ENCODE measurements around the gene LTO1.

LTO1 gene

GRCh38 chr11:69682681-69683326 is 7.7 kb upstream of the LTO1 start:
- no peaks in the 10 kb centered on the region for H3K36me3 ChIP-seq (ENCODE audit: control insufficient read depth in 4 of 4, insufficient read depth in 4 of 4, low read length in 3 of 4)
- peaks cover 0 to 17% (median 7%) of the 10 kb centered on the region in 5 experiments for H3K27me3 ChIP-seq (replicated peaks in 2 of 5; ENCODE audit: control insufficient read depth in 4 of 5, insufficient read depth in 5 of 5, low read length in 4 of 5)
- H3K4me3 ChIP-seq (ENCODE audit: control insufficient read depth in 1 of 7, extremely low read depth in 1 of 7, insufficient read depth in 4 of 7, low read depth in 2 of 7, low read length in 6 of 7): no peak overlapping the region
- H3K27ac ChIP-seq (ENCODE audit: insufficient read depth in 1 of 2, low read depth in 1 of 2, low read length in 2 of 2, poor library complexity in 1 of 2, severe bottlenecking in 2 of 2): no peak overlapping the region
- 98% methylated on average over 4 of the region's 7 CpGs for WGBS (ENCODE audit: insufficient coverage)
- CTCF ChIA-PET: interaction anchor here (0.5 to 1.2 kb wide), 2 partner anchors 514 to 638 kb away, joined by 3 read pairs; no protein-coding TSS in a partner anchor
- peaks cover 0 to 2% (median 0%) of the 10 kb centered on the region in 5 experiments for H3K9me3 ChIP-seq (ENCODE audit: control extremely low read depth in 1 of 5, control insufficient read depth in 4 of 5, insufficient read depth in 2 of 5, low read depth in 1 of 5, low read length in 4 of 5)
- DNase-seq: no peak
- H3K4me1 ChIP-seq (ENCODE audit: control extremely low read depth in 1 of 4, control insufficient read depth in 4 of 4, insufficient read depth in 4 of 4, low read length in 3 of 4): peaks cover 0 to 3% (median 0%) of the 10 kb centered on the region in 4 experiments
- POLR2A ChIA-PET: interaction anchor here (0.6 kb wide), 1 partner anchor 205 kb away, joined by 3 read pairs; no protein-coding TSS in a partner anchor

- CTCF ChIA-PET: interaction anchor here (0.7 kb wide), 1 partner anchor 205 kb away, joined by 3 read pairs; no protein-coding TSS in a partner anchor
- H3K4me1 ChIP-seq (ENCODE audit: control extremely low read depth in 1 of 4, control insufficient read depth in 4 of 4, insufficient read depth in 4 of 4, low read length in 3 of 4): peaks cover 0 to 3% (median 0%) of the 10 kb centered on the region in 4 experiments
- DNase-seq: no peak
- H3K9me3 ChIP-seq (ENCODE audit: control extremely low read depth in 1 of 5, control insufficient read depth in 4 of 5, insufficient read depth in 2 of 5, low read depth in 1 of 5, low read length in 4 of 5): peaks cover 0 to 2% (median 0%) of the 10 kb centered on the region in 5 experiments
- H3K4me3 ChIP-seq (ENCODE audit: control insufficient read depth in 1 of 7, extremely low read depth in 1 of 7, insufficient read depth in 4 of 7, low read depth in 2 of 7, low read length in 6 of 7): no peak overlapping the region
- no peaks in the 10 kb centered on the region for H3K36me3 ChIP-seq (ENCODE audit: control insufficient read depth in 4 of 4, insufficient read depth in 4 of 4, low read length in 3 of 4)
- H3K27me3 ChIP-seq (replicated peaks in 2 of 5; ENCODE audit: control insufficient read depth in 4 of 5, insufficient read depth in 5 of 5, low read length in 4 of 5): peaks cover 0 to 15% (median 7%) of the 10 kb centered on the region in 5 experiments
- no peak overlapping the region for H3K27ac ChIP-seq (ENCODE audit: insufficient read depth in 1 of 2, low read depth in 1 of 2, low read length in 2 of 2, poor library complexity in 1 of 2, severe bottlenecking in 2 of 2)
- WGBS (ENCODE audit: insufficient coverage): 94% methylated on average over 5 of the region's 6 CpGs
- POLR2A ChIA-PET: interaction anchor here (0.6 kb wide), 1 partner anchor 205 kb away, joined by 3 read pairs; no protein-coding TSS in a partner anchor
Observed at GRCh38 chr11:69682221-69682620, 7.1 kb upstream of the LTO1 start.

- H3K4me1 ChIP-seq (ENCODE audit: control extremely low read depth in 1 of 4, control insufficient read depth in 4 of 4, insufficient read depth in 4 of 4, low read length in 3 of 4): peaks cover 0 to 3% (median 1%) of the 10 kb centered on the region in 4 experiments
- peaks cover 0 to 6% (median 5%) of the 10 kb centered on the region in 5 experiments for H3K27me3 ChIP-seq (replicated peaks in 2 of 5; ENCODE audit: control insufficient read depth in 4 of 5, insufficient read depth in 5 of 5, low read length in 4 of 5)
- H3K36me3 ChIP-seq (ENCODE audit: control insufficient read depth in 4 of 4, insufficient read depth in 4 of 4, low read length in 3 of 4): no peaks in the 10 kb centered on the region
- CTCF ChIA-PET: no interaction called here
- peaks cover 0 to 2% (median 0%) of the 10 kb centered on the region in 5 experiments for H3K9me3 ChIP-seq (ENCODE audit: control extremely low read depth in 1 of 5, control insufficient read depth in 4 of 5, insufficient read depth in 2 of 5, low read depth in 1 of 5, low read length in 4 of 5)
- no peak overlapping the region for H3K4me3 ChIP-seq (ENCODE audit: control insufficient read depth in 1 of 7, extremely low read depth in 1 of 7, insufficient read depth in 4 of 7, low read depth in 2 of 7, low read length in 6 of 7)
- WGBS (ENCODE audit: insufficient coverage): no CpG with 5 or more reads among the region's 5 CpGs
- POLR2A ChIA-PET: no interaction called here
- DNase-seq: no peak
- H3K27ac ChIP-seq (ENCODE audit: insufficient read depth in 1 of 2, low read depth in 1 of 2, low read length in 2 of 2, poor library complexity in 1 of 2, severe bottlenecking in 2 of 2): no peak overlapping the region
Observed at GRCh38 chr11:69680688-69681087, 5.5 kb upstream of the LTO1 start.

GRCh38 chr11:69677749-69678148 is 2.6 kb upstream of the LTO1 start:
- ChIA-PET POLR2A (no interaction called here), CTCF (no interaction called here)
- Histone ChIP-seq H3K4me3 (ENCODE audit: control insufficient read depth in 1 of 7, extremely low read depth in 1 of 7, insufficient read depth in 4 of 7, low read depth in 2 of 7, low read length in 6 of 7) (no peak overlapping the region), H3K36me3 (ENCODE audit: control insufficient read depth in 4 of 4, insufficient read depth in 4 of 4, low read length in 3 of 4) (peaks cover 0 to 3% (median 0%) of the 10 kb centered on the region in 4 experiments), H3K4me1 (ENCODE audit: control extremely low read depth in 1 of 4, control insufficient read depth in 4 of 4, insufficient read depth in 4 of 4, low read length in 3 of 4) (peaks cover 4 to 15% (median 14%) of the 10 kb centered on the region in 4 experiments), H3K9me3 (ENCODE audit: control extremely low read depth in 1 of 5, control insufficient read depth in 4 of 5, insufficient read depth in 2 of 5, low read depth in 1 of 5, low read length in 4 of 5) (no peaks in the 10 kb centered on the region), H3K27me3 (replicated peaks in 2 of 5; ENCODE audit: control insufficient read depth in 4 of 5, insufficient read depth in 5 of 5, low read length in 4 of 5) (no peaks in the 10 kb centered on the region), H3K27ac (ENCODE audit: insufficient read depth in 1 of 2, low read depth in 1 of 2, low read length in 2 of 2, poor library complexity in 1 of 2, severe bottlenecking in 2 of 2) (no peak overlapping the region)
- WGBS (ENCODE audit: insufficient coverage): 80% methylated on average over 1 of the region's 2 CpGs
- DNase-seq: no peak

- H3K27ac ChIP-seq (ENCODE audit: insufficient read depth in 1 of 2, low read depth in 1 of 2, low read length in 2 of 2, poor library complexity in 1 of 2, severe bottlenecking in 2 of 2): peak overlapping the region; percentile 75 to 84
- peaks cover 2 to 26% (median 14%) of the 10 kb centered on the region in 4 experiments for H3K36me3 ChIP-seq (ENCODE audit: control insufficient read depth in 4 of 4, insufficient read depth in 4 of 4, low read length in 3 of 4)
- peaks cover 4 to 15% (median 14%) of the 10 kb centered on the region in 4 experiments for H3K4me1 ChIP-seq (ENCODE audit: control extremely low read depth in 1 of 4, control insufficient read depth in 4 of 4, insufficient read depth in 4 of 4, low read length in 3 of 4)
- ChIA-PET POLR2A (no interaction called here), CTCF (interaction anchor here (0.9 to 1.1 kb wide), 2 partner anchors 12 to 569 kb away, joined by 3 read pairs; no protein-coding TSS in a partner anchor)
- WGBS (ENCODE audit: insufficient coverage): 30% methylated on average over 10 of the region's 18 CpGs
- no peaks in the 10 kb centered on the region for H3K9me3 ChIP-seq (ENCODE audit: control extremely low read depth in 1 of 5, control insufficient read depth in 4 of 5, insufficient read depth in 2 of 5, low read depth in 1 of 5, low read length in 4 of 5)
- DNase-seq: peak in 2 of 3 donors; percentile 25 to 42
- H3K4me3 ChIP-seq (ENCODE audit: control insufficient read depth in 1 of 7, extremely low read depth in 1 of 7, insufficient read depth in 4 of 7, low read depth in 2 of 7, low read length in 6 of 7): peak overlapping the region; percentile 78 to 98 (median 85)
- H3K27me3 ChIP-seq (replicated peaks in 2 of 5; ENCODE audit: control insufficient read depth in 4 of 5, insufficient read depth in 5 of 5, low read length in 4 of 5): no peaks in the 10 kb centered on the region
Observed at GRCh38 chr11:69674267-69674885, 777 bp downstream of the LTO1 start.

GRCh38 chr11:69671734-69672465 is 3.3 kb downstream of the LTO1 start:
- ChIA-PET POLR2A (no interaction called here), CTCF (interaction anchor here (0.8 to 5.8 kb wide), 5 partner anchors 11 to 571 kb away, joined by 3 to 42 read pairs (median 14); no protein-coding TSS in a partner anchor)
- H3K4me3 ChIP-seq (ENCODE audit: control insufficient read depth in 1 of 7, extremely low read depth in 1 of 7, insufficient read depth in 4 of 7, low read depth in 2 of 7, low read length in 6 of 7): no peak overlapping the region
- H3K27ac ChIP-seq (ENCODE audit: insufficient read depth in 1 of 2, low read depth in 1 of 2, low read length in 2 of 2, poor library complexity in 1 of 2, severe bottlenecking in 2 of 2): no peak overlapping the region
- peaks cover 5 to 39% (median 24%) of the 10 kb centered on the region in 4 experiments for H3K36me3 ChIP-seq (ENCODE audit: control insufficient read depth in 4 of 4, insufficient read depth in 4 of 4, low read length in 3 of 4)
- H3K4me1 ChIP-seq (ENCODE audit: control extremely low read depth in 1 of 4, control insufficient read depth in 4 of 4, insufficient read depth in 4 of 4, low read length in 3 of 4): peaks cover 4 to 15% (median 14%) of the 10 kb centered on the region in 4 experiments
- H3K27me3 ChIP-seq (replicated peaks in 2 of 5; ENCODE audit: control insufficient read depth in 4 of 5, insufficient read depth in 5 of 5, low read length in 4 of 5): no peaks in the 10 kb centered on the region
- WGBS (ENCODE audit: insufficient coverage): 96% methylated on average over 8 of the region's 10 CpGs
- DNase-seq: no peak
- no peaks in the 10 kb centered on the region for H3K9me3 ChIP-seq (ENCODE audit: control extremely low read depth in 1 of 5, control insufficient read depth in 4 of 5, insufficient read depth in 2 of 5, low read depth in 1 of 5, low read length in 4 of 5)

Measured in common myeloid progenitor, CD34-positive (primary cell).